Camera-type eye (tissue), 1 donor: ENCODE measurements around the gene LHX5. TPM values are rescaled to one million over a fixed set of nuclear protein-coding genes. Genes with fewer than 3 reads are reported as not detected.

Experiments used
- total RNA-seq: library from RNA; depleted of rRNA; stranded (reverse); fragments of >200 nt; gene quantifications from one replicate; pipeline ENCODE4 v1.2.3, GENCODE V29; 2014

The LHX5 gene
- total RNA-seq, result not detected

DNA sequence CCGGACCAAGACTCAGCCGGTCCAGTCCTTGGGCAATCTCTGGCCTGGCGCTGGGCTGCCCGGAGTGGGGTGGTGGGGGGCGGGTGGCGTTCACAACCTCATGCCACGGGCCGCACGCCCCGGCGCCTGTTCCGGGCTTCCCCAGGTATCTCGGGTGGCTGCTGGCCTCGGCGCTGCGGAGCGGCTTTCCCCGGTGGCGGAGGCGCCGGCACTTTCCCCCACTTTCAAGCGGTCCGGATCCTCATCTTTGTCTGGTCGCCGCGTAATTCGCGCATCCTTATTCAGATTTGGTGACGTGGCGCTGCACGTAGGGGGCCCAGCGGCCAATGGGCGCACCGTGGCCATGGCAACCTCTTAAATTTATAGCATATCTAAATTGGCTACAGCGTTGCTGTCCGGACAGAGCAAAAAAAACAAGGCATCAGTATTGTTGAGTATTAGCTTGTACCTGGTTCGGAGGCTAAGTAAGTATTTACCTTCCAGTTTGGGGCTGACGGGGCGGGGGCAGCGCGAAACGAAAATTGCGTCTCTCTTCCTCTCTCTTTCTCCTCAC, at the start of gene LHX5:
Gene LHX5 (minus strand): TSS at position 253 of the 553 bp plus-strand sequence. CDS start 373 bp downstream, outside the sequence.

DNA sequence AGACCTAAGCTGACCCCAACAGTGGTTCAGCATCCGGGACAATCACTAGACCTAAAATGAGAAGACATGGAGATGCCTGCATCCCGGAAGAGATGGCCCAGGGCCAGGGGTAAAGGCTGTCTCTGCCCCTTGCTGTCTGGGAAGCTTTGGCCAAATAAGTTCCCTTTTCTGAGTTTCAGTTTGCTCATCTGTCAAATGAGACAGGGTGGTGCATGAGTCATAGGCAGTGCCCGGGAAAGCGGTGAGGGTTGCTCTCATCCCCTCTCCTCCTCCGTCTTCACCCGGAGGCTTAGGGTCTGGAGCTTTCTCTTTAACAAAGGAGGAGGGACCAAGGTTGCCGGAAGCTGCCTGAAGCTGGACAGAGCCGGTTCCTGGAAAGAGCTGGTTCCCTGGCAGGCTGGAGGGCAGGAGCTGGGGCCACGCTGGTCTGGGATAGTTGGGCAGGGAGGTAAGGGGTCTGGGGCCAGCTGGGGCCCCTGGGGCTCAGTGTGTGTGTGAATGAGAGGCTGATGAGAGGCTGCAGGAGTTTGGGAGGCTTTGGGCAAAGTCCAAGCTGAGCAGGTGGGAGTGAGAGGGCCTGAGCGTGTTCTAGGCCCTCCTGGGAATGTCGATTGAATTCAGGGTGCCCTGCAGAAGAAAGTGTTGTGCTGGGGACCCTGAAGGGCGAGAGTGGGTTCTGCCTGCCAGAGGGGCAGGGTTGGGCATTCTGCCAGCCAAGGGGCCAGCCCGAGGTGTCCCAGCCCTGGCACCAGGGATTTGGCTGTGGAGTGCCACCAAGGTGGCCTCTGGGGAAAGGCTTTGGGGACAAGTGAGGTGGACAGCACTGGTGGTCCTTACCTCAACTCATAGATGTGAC, 49.4 kb downstream of the LHX5 start, which contains the start of gene SDSL:
Gene SDSL (plus strand): TSS at position 351 of the 856 bp plus-strand sequence. CDS start 5,603 bp downstream, outside the sequence.

Other genes with a start within 250 kb of the LHX5 start
- 18.6 TPM for gene SLC8B1, start 136.8 kb downstream of the LHX5 start, total RNA-seq
- gene PLBD2, start 113.3 kb downstream of the LHX5 start, total RNA-seq, result 21.4 TPM
- gene SDS, start 68.0 kb downstream of the LHX5 start, total RNA-seq, result not detected
- gene SDSL, start 49.5 kb downstream of the LHX5 start, total RNA-seq, result 4.9 TPM